WTC11 (cell line): ENCODE measurements around the gene ZNF804B. TPM values are rescaled to one million over a fixed set of nuclear protein-coding genes. Genes with fewer than 3 reads are reported as not detected.

Experiments
- ATAC-seq: fragments of 200-7000 bp; cut with Tn5 transposase; 2 replicates; pipeline ENCODE4 v1.10.0; 2021; ENCODE audit warnings: mild to moderate bottlenecking, moderate library complexity
- CTCF ChIA-PET: fragments of 300-600 bp; sonication (Branson Sonifier 250); formaldehyde crosslinking; loops from one replicate; lab custom pipeline; 2021; ENCODE audit warnings: antibody characterized with exemption; lab: Charles Lee
- POLR2A ChIA-PET: fragments of 350-600 bp; sonication (Branson Sonifier 250); formaldehyde crosslinking; loops from one replicate; lab custom pipeline; 2021; ENCODE audit warnings: antibody characterized with exemption; lab: Charles Lee
- DNase-seq: peaks from one replicate; pipeline ENCODE4 v3.0.0; 2021; ENCODE audit warnings: low spot score
- H3K27ac Mint-ChIP-seq: 2 replicates; pipeline ENCODE4 v1.8.0; 2021; ENCODE audit warnings: mixed read lengths
- H3K27me3 Mint-ChIP-seq: 2 replicates; pipeline ENCODE4 v1.8.0; 2021; ENCODE audit warnings: low read depth, mild to moderate bottlenecking, moderate library complexity, mixed read lengths
- H3K36me3 Mint-ChIP-seq: 2 replicates; pipeline ENCODE4 v1.8.0; 2021; ENCODE audit warnings: mixed read lengths
- H3K4me1 Mint-ChIP-seq: 2 replicates; pipeline ENCODE4 v1.8.0; 2022; ENCODE audit warnings: mixed read lengths
- H3K4me3 Mint-ChIP-seq: 2 replicates; pipeline ENCODE4 v1.8.0; 2021; ENCODE audit warnings: mild to moderate bottlenecking, moderate library complexity, mixed read lengths
- H3K9me3 Mint-ChIP-seq: 2 replicates; pipeline ENCODE4 v1.8.0; 2021; ENCODE audit warnings: mixed read lengths
- ATF1 ChIP-seq: sonication (generic); formaldehyde crosslinking; IDR thresholded peaks from 2 replicates; pipeline ENCODE4 v1.8.1; 2023; ENCODE audit warnings: mild to moderate bottlenecking, moderate library complexity, missing genetic modification reagents
- CDX4 ChIP-seq: fragments of 250-450 bp; sonication (Bioruptor Pico); IDR thresholded peaks from 2 replicates; pipeline ENCODE4 v1.9.0; 2021; ENCODE audit warnings: moderate library complexity, mild to moderate bottlenecking, inconsistent platforms, borderline replicate concordance
- CREM ChIP-seq: sonication (generic); formaldehyde crosslinking; IDR thresholded peaks from 2 replicates; pipeline ENCODE4 v1.8.1; 2022; ENCODE audit warnings: mild to moderate bottlenecking, missing genetic modification reagents, moderate library complexity
- CTCF ChIP-seq: fragments of 200-600 bp; IDR thresholded peaks from 2 replicates; pipeline ENCODE4 v1.8.0; 2022; ENCODE audit warnings: antibody characterized with exemption
- E2F1 ChIP-seq: sonication (generic); formaldehyde crosslinking; IDR thresholded peaks from 2 replicates; pipeline ENCODE4 v1.8.0; 2022; ENCODE audit warnings: mild to moderate bottlenecking, missing genetic modification reagents
- ELF4 ChIP-seq: sonication (generic); formaldehyde crosslinking; IDR thresholded peaks from 2 replicates; pipeline ENCODE4 v1.8.1; 2022; ENCODE audit warnings: low read depth, mild to moderate bottlenecking, moderate library complexity, missing genetic modification reagents
- FOXP4 ChIP-seq: sonication (generic); formaldehyde crosslinking; IDR thresholded peaks from 2 replicates; pipeline ENCODE4 v1.8.0; 2022; ENCODE audit warnings: mild to moderate bottlenecking, missing genetic modification reagents
- GRHL2 ChIP-seq: fragments of 250-450 bp; sonication (Bioruptor Pico); IDR thresholded peaks from 2 replicates; pipeline ENCODE4 v1.8.0; 2022; ENCODE audit warnings: mild to moderate bottlenecking, moderate library complexity; ENCODE audit not compliant: insufficient replicate concordance, severe bottlenecking
- HMGXB4 ChIP-seq: sonication (generic); formaldehyde crosslinking; IDR thresholded peaks from 2 replicates; pipeline ENCODE4 v1.8.1; 2023; ENCODE audit warnings: mild to moderate bottlenecking, moderate library complexity, missing genetic modification reagents
- PRDM15 ChIP-seq: sonication (generic); formaldehyde crosslinking; IDR thresholded peaks from 2 replicates; pipeline ENCODE4 v1.8.0; 2022; ENCODE audit warnings: missing genetic modification reagents
- RELA ChIP-seq: sonication (generic); formaldehyde crosslinking; IDR thresholded peaks from 2 replicates; pipeline ENCODE4 v1.8.1; 2022; ENCODE audit warnings: missing genetic modification reagents, mild to moderate bottlenecking, borderline replicate concordance
- SMAD4 ChIP-seq: sonication (generic); formaldehyde crosslinking; IDR thresholded peaks from 2 replicates; pipeline ENCODE4 v1.8.0; 2022; ENCODE audit warnings: mild to moderate bottlenecking, missing genetic modification reagents
- TCF7 ChIP-seq: sonication (generic); formaldehyde crosslinking; IDR thresholded peaks from 2 replicates; pipeline ENCODE4 v1.8.0; 2022; ENCODE audit warnings: mild to moderate bottlenecking, low read depth, missing genetic modification reagents, moderate library complexity
- ZNF263 ChIP-seq: sonication (generic); formaldehyde crosslinking; IDR thresholded peaks from 2 replicates; pipeline ENCODE4 v1.8.1; 2022; ENCODE audit warnings: low read depth, mild to moderate bottlenecking, moderate library complexity, missing genetic modification reagents
- ZNF281 ChIP-seq: sonication (generic); formaldehyde crosslinking; IDR thresholded peaks from 2 replicates; pipeline ENCODE4 v1.8.0; 2023; ENCODE audit warnings: mild to moderate bottlenecking, missing genetic modification reagents
- ZNF416 ChIP-seq: fragments of 250-450 bp; sonication (Bioruptor Pico); IDR thresholded peaks from 2 replicates; pipeline ENCODE4 v1.9.0; 2021; ENCODE audit warnings: mild to moderate bottlenecking, inconsistent platforms
- ZSCAN18 ChIP-seq: fragments of 250-450 bp; sonication (Bioruptor Pico); IDR thresholded peaks from 2 replicates; pipeline ENCODE4 v2.1.2; 2022; ENCODE audit warnings: mild to moderate bottlenecking, moderate library complexity
- total RNA-seq: library from RNA; stranded (reverse); gene quantifications from 3 replicates; pipeline ENCODE4 v1.2.3, GENCODE V29; 2021

The ZNF804B gene
- total RNA-seq, 1 experiment from 2014 or later, result 0.04 TPM

- no peak for TF ChIP-seq ZSCAN18
These were observed 107.7 kb downstream of the ZNF804B start (continued) for GRCh38 chr7:88867158-88867557.

- H3K9me3 Mint-ChIP-seq, result peaks cover 16% of the 10 kb centered on the region
- DNase-seq (no peak), ATAC-seq (no peak)
- H3K27me3 Mint-ChIP-seq, result no peaks in the 10 kb centered on the region
- H3K27ac Mint-ChIP-seq, result no peak overlapping the region
- H3K36me3 Mint-ChIP-seq, result peaks cover 12% of the 10 kb centered on the region
- no peaks in the 10 kb centered on the region for H3K4me1 Mint-ChIP-seq
- POLR2A ChIA-PET, result interaction anchor here (1.2 to 1.6 kb wide), 2 partner anchors 40 to 151 kb away, joined by 3 read pairs; no protein-coding TSS in a partner anchor
- H3K4me3 Mint-ChIP-seq, result no peak overlapping the region
- CTCF ChIA-PET, result no interaction called here
- TF ChIP-seq CDX4 (CRISPR knock-in tag) (no peak), CREM (no peak), CTCF (no peak), ELF4 (CRISPR knock-in tag) (no peak), ATF1 (CRISPR knock-in tag) (no peak)
These were observed 109.0 kb downstream of the ZNF804B start for GRCh38 chr7:88868456-88868855.

GRCh38 chr7:88881136-88881535 is 121.6 kb downstream of the ZNF804B start:
- H3K9me3 Mint-ChIP-seq, result no peaks in the 10 kb centered on the region
- CTCF ChIA-PET, result no interaction called here
- TF ChIP-seq TCF7 (CRISPR knock-in tag), result no peak
- TF ChIP-seq HMGXB4 (CRISPR knock-in tag), result no peak
- TF ChIP-seq FOXP4 (CRISPR knock-in tag), result no peak
- TF ChIP-seq CREM, result no peak
- no peak for TF ChIP-seq ZNF416 (CRISPR knock-in tag)
- TF ChIP-seq SMAD4 (CRISPR knock-in tag), result no peak
- no peak for TF ChIP-seq ATF1 (CRISPR knock-in tag)
- no peak for TF ChIP-seq ELF4 (CRISPR knock-in tag)
- TF ChIP-seq RELA (CRISPR knock-in tag), result no peak
- no peak for TF ChIP-seq PRDM15 (CRISPR knock-in tag)
- no peak for TF ChIP-seq ZNF263 (CRISPR knock-in tag)
- no peak for TF ChIP-seq GRHL2
- TF ChIP-seq E2F1, result no peak
- TF ChIP-seq ZNF281 (CRISPR knock-in tag), result no peak

More at GRCh38 chr7:88881136-88881535, 121.6 kb downstream of the ZNF804B start:
- H3K4me3 Mint-ChIP-seq, result no peak overlapping the region
- H3K27ac Mint-ChIP-seq, result no peak overlapping the region
- H3K4me1 Mint-ChIP-seq, result peaks cover 5% of the 10 kb centered on the region; the same call in 1 of the 2 replicates
- no peaks in the 10 kb centered on the region for H3K27me3 Mint-ChIP-seq
- POLR2A ChIA-PET, result no interaction called here
- ATAC-seq (no peak), DNase-seq (no peak)
- no peaks in the 10 kb centered on the region for H3K36me3 Mint-ChIP-seq
